IMR-90 (cell line): ENCODE measurements around the gene ZNF853. TPM values are rescaled to one million over a fixed set of nuclear protein-coding genes. Genes with fewer than 3 reads are reported as not detected.

Experiments used
- ATAC-seq: fragments of 200-7000 bp; cut with Tn5 transposase; 2 replicates; pipeline ENCODE4 v1.9.1; 2020; ENCODE audit warnings: low read depth, mild to moderate bottlenecking, moderate library complexity
- BruUV-seq: library from RNA; stranded (reverse); fragments of 400-500 nt; replicated peaks from 2 replicates; lab custom pipeline; 2021; lab: Mats Ljungman, UMichigan
- CTCF ChIA-PET: fragments of 300-600 bp; formaldehyde crosslinking; extraction: SDS; loops from one replicate; lab custom pipeline; 2021; ENCODE audit warnings: antibody characterized with exemption; lab: Yijun Ruan, JAX
- POLR2A ChIA-PET: fragments of 300-600 bp; sonication (Branson Sonifier 250); formaldehyde crosslinking; loops from one replicate; lab custom pipeline; 2022; ENCODE audit warnings: antibody characterized with exemption; ENCODE audit not compliant: unreplicated experiment; lab: Charles Lee
- DNase-seq: peaks from one replicate; pipeline ENCODE4 v3.0.0; 2013
- H2AFZ ChIP-seq: replicated peaks from 2 replicates; pipeline ENCODE3; 2013; ENCODE audit warnings: low read length, mild to moderate bottlenecking; ENCODE audit not compliant: poor library complexity
- H2AK5ac ChIP-seq: 2 replicates; pipeline ENCODE4 v1.6.1; 2013; ENCODE audit warnings: low read depth, low read length, inconsistent platforms
- H2AK9ac ChIP-seq: replicated peaks from 2 replicates; pipeline ENCODE3; 2013; ENCODE audit warnings: mild to moderate bottlenecking, low read depth, low read length, moderate library complexity; ENCODE audit not compliant: poor library complexity
- H2BK120ac ChIP-seq: 2 replicates; pipeline ENCODE4 v1.6.1; 2013; ENCODE audit warnings: low read depth, low read length, inconsistent platforms
- H2BK15ac ChIP-seq: 3 replicates; pipeline ENCODE4 v1.6.1; 2013; ENCODE audit warnings: low read depth, low read length, inconsistent platforms
- H2BK20ac ChIP-seq: 2 replicates; pipeline ENCODE4 v1.6.1; 2013; ENCODE audit warnings: low read depth, mild to moderate bottlenecking, inconsistent platforms, low read length, moderate library complexity
- H2BK5ac ChIP-seq: 2 replicates; pipeline ENCODE4 v1.6.1; 2013; ENCODE audit warnings: mild to moderate bottlenecking, low read depth, low read length, inconsistent platforms; ENCODE audit not compliant: poor library complexity, severe bottlenecking
- H3K14ac ChIP-seq: replicated peaks from 2 replicates; pipeline ENCODE4 v1.6.1; 2013; ENCODE audit warnings: low read depth, low read length, inconsistent platforms
- H3K18ac ChIP-seq: 2 replicates; pipeline ENCODE4 v1.6.1; 2013; ENCODE audit warnings: low read depth, low read length, control low read depth
- H3K23ac ChIP-seq: 2 replicates; pipeline ENCODE4 v1.6.1; 2013; ENCODE audit warnings: low read depth, low read length, inconsistent platforms
- H3K27ac ChIP-seq: 2 replicates; pipeline ENCODE4 v1.5.1; 2013; ENCODE audit warnings: mild to moderate bottlenecking, control low read depth, low read length; ENCODE audit not compliant: insufficient read depth
- H3K27me3 ChIP-seq: 2 replicates; pipeline ENCODE4 v1.6.1; 2013; ENCODE audit warnings: low read length; ENCODE audit not compliant: control insufficient read depth, insufficient read depth
- H3K36me3 ChIP-seq: 2 replicates; pipeline ENCODE4 v1.6.1; 2013; ENCODE audit warnings: low read length, mixed read lengths; ENCODE audit not compliant: control insufficient read depth, insufficient read depth
- H3K4ac ChIP-seq: 2 replicates; pipeline ENCODE4 v1.6.1; 2013; ENCODE audit warnings: low read depth, low read length, inconsistent platforms
- H3K4me1 ChIP-seq: 2 replicates; pipeline ENCODE4 v1.6.1; 2013; ENCODE audit warnings: low read length, mixed read lengths; ENCODE audit not compliant: control insufficient read depth, insufficient read depth
- H3K4me2 ChIP-seq: 2 replicates; pipeline ENCODE4 v1.6.1; 2013; ENCODE audit warnings: low read depth, mild to moderate bottlenecking, control low read depth, low read length, moderate library complexity
- H3K4me3 ChIP-seq: 2 replicates; pipeline ENCODE4 v1.5.1; 2013; ENCODE audit warnings: low read depth, mild to moderate bottlenecking, control low read depth, low read length, moderate library complexity; ENCODE audit not compliant: insufficient read depth
- H3K56ac ChIP-seq: 2 replicates; pipeline ENCODE4 v1.6.1; 2013; ENCODE audit warnings: low read length, inconsistent platforms; ENCODE audit not compliant: insufficient read depth; ENCODE audit errors: extremely low read depth
- H3K79me1 ChIP-seq, 2 experiments: 2 replicates each; pipeline ENCODE4 v1.6.1; 2013; ENCODE audit warnings: low read length in 2 of 2, inconsistent platforms in 1 of 2, low read depth in 1 of 2
- H3K9ac ChIP-seq: 2 replicates; pipeline ENCODE4 v1.6.1; 2013; ENCODE audit warnings: low read depth, low read length, control low read depth
- H3K9me1 ChIP-seq: 2 replicates; pipeline ENCODE4 v1.6.1; 2013; ENCODE audit warnings: low read length, inconsistent platforms; ENCODE audit not compliant: insufficient read depth
- H3K9me3 ChIP-seq: 2 replicates; pipeline ENCODE4 v1.6.1; 2013; ENCODE audit warnings: low read length; ENCODE audit not compliant: control insufficient read depth, insufficient read depth
- H4K20me1 ChIP-seq: 2 replicates; pipeline ENCODE4 v1.6.1; 2013; ENCODE audit warnings: low read length, inconsistent platforms; ENCODE audit not compliant: insufficient read depth
- H4K5ac ChIP-seq: 2 replicates; pipeline ENCODE4 v1.6.1; 2013; ENCODE audit warnings: mild to moderate bottlenecking, low read depth, low read length, control low read depth
- H4K8ac ChIP-seq, 2 experiments: 2 replicates each; pipeline ENCODE4 v1.6.1; 2013; ENCODE audit warnings: low read depth in 2 of 2, low read length in 2 of 2, control low read depth in 1 of 2, inconsistent platforms in 1 of 2
- H4K91ac ChIP-seq: 2 replicates; pipeline ENCODE4 v1.6.1; 2013; ENCODE audit warnings: low read depth, low read length, inconsistent platforms; ENCODE audit not compliant: insufficient read depth
- BHLHE40 ChIP-seq: fragments of 150-350 bp; IDR thresholded peaks from 2 replicates; pipeline ENCODE4 v1.6.1; 2016; ENCODE audit warnings: mild to moderate bottlenecking, low read depth, low read length
- CEBPB ChIP-seq: IDR thresholded peaks from 2 replicates; pipeline ENCODE4 v1.6.1; 2012; ENCODE audit warnings: low read depth, low read length, improper control_type of control experiment
- CHD1 ChIP-seq: IDR thresholded peaks from 2 replicates; pipeline ENCODE4 v1.6.1; 2012; ENCODE audit warnings: low read depth, low read length, improper control_type of control experiment
- ELK1 ChIP-seq: fragments of 150-350 bp; IDR thresholded peaks from 2 replicates; pipeline ENCODE4 v1.6.1; 2016; ENCODE audit warnings: low read depth, mild to moderate bottlenecking, low read length, moderate library complexity, borderline replicate concordance
- FOS ChIP-seq: fragments of 150-350 bp; IDR thresholded peaks from 2 replicates; pipeline ENCODE4 v1.6.1; 2016; ENCODE audit warnings: low read depth, low read length
- MAFK ChIP-seq: IDR thresholded peaks from 2 replicates; pipeline ENCODE4 v1.6.1; 2012; ENCODE audit warnings: low read depth, low read length, improper control_type of control experiment
- MAZ ChIP-seq: IDR thresholded peaks from 2 replicates; pipeline ENCODE4 v1.6.1; 2012; ENCODE audit warnings: low read depth, mild to moderate bottlenecking, low read length, improper control_type of control experiment, moderate library complexity, borderline replicate concordance
- MXI1 ChIP-seq: IDR thresholded peaks from 2 replicates; pipeline ENCODE4 v1.6.1; 2012; ENCODE audit warnings: low read depth, mild to moderate bottlenecking, low read length, moderate library complexity, borderline replicate concordance
- NFE2L2 ChIP-seq: fragments of 150-350 bp; IDR thresholded peaks from 2 replicates; pipeline ENCODE4 v1.6.1; 2016; ENCODE audit warnings: low read depth, mild to moderate bottlenecking, low read length
- POLR2A ChIP-seq: IDR thresholded peaks from 2 replicates; pipeline ENCODE4 v1.6.1; 2012; ENCODE audit warnings: mild to moderate bottlenecking, low read depth, low read length
- RAD21 ChIP-seq: IDR thresholded peaks from 2 replicates; pipeline ENCODE4 v1.6.1; 2012; ENCODE audit warnings: low read length, improper control_type of control experiment
- RCOR1 ChIP-seq: IDR thresholded peaks from 2 replicates; pipeline ENCODE4 v1.6.1; 2012; ENCODE audit warnings: mild to moderate bottlenecking, low read length, improper control_type of control experiment; ENCODE audit not compliant: insufficient replicate concordance
- RFX5 ChIP-seq: IDR thresholded peaks from 2 replicates; pipeline ENCODE4 v1.8.0; 2012; ENCODE audit warnings: low read depth, mild to moderate bottlenecking, low read length, moderate library complexity
- SMC3 ChIP-seq: fragments of 150-350 bp; IDR thresholded peaks from 2 replicates; pipeline ENCODE4 v1.6.1; 2016; ENCODE audit warnings: low read depth, mild to moderate bottlenecking, antibody characterized with exemption, low read length, moderate library complexity
- USF2 ChIP-seq: fragments of 150-350 bp; IDR thresholded peaks from 2 replicates; pipeline ENCODE4 v1.6.1; 2017; ENCODE audit warnings: mild to moderate bottlenecking, antibody characterized with exemption, low read length, low read depth
- WGBS, 2 experiments: methylation state at CpG; one replicate each; pipeline versions ENCODE4 v1.1.5 to v1.1.7; 2013; ENCODE audit warnings: missing lambda C conversion rate in 2 of 2; ENCODE audit not compliant: insufficient read length in 1 of 2; ENCODE audit errors: extremely low coverage in 2 of 2; 5-methylcytosine and 5-hydroxymethylcytosine counted together
- dilution Hi-C: fragments of 300-500 bp; cut with HindIII; formaldehyde crosslinking; loops from one replicate; pipeline ENCODE4 v1.14.3; 2018; ENCODE audit warnings: low sequenced_read_pairs; ENCODE audit not compliant: unreplicated experiment
- in situ Hi-C: fragments of 300-500 bp; cut with MboI; formaldehyde crosslinking; loops from 3 replicates; pipeline ENCODE4 v1.14.3; 2019; ENCODE audit warnings: low sequenced_read_pairs, inconsistent platforms, mixed read lengths
- intact Hi-C: fragments of 100-400 bp; cut with micrococcal nuclease; formaldehyde crosslinking; loops from 2 replicates; pipeline ENCODE4 v1.10.0; 2022
- polyA plus RNA-seq, 3 experiments: library from polyadenylated mRNA; depleted of rRNA; stranded (reverse); fragments of >200 nt; gene quantifications; 2 replicates each; pipeline ENCODE4 v1.2.3, GENCODE V29; 2012; ENCODE audit warnings: low replicate concordance in 1 of 3
- total RNA-seq: library from RNA; depleted of rRNA; stranded (reverse); fragments of >200 nt; gene quantifications from 2 replicates; pipeline ENCODE4 v1.2.3, GENCODE V29; 2012
- TF ChIP-seq, protein P1 (sequence below): conservative IDR thresholded peaks from 2 replicates; pipeline ENCODE4 v1.5.1; 2012; ENCODE audit warnings: mild to moderate bottlenecking, low read depth, low read length, improper control_type of control experiment

Gene ZNF853
- total and polyA plus RNA-seq, 2 of the 4 experiments (the other 2 are of a cell fraction) = 3.4 TPM

GRCh38 chr7:6648066-6648814, 32.8 kb downstream of the ZNF853 start:
- no peak for DNase-seq
- 100% methylated on average over 7 of the region's 17 CpGs; no CpG with 5 or more reads in 1 of the 2 experiments for WGBS, 2 experiments
- intact Hi-C loops = no loop called here
- Histone ChIP-seq H4K20me1 (peaks cover 4% of the 10 kb centered on the region; the same call in 1 of the 2 replicates), H3K18ac (no peak overlapping the region), H4K5ac (no peak overlapping the region), H3K9ac (no peak overlapping the region), H3K4me3 (no peak overlapping the region), H3K79me1 (peaks cover 0 to 17% of the 10 kb centered on the region in 2 experiments; a peak in 1 of 4 replicates), H3K4me1 (no peaks in the 10 kb centered on the region), H3K23ac (no peak overlapping the region), H2AFZ (no peak overlapping the region), H4K91ac (no peak overlapping the region), H3K27me3 (no peaks in the 10 kb centered on the region), H2AK5ac (no peak overlapping the region), H3K9me1 (no peaks in the 10 kb centered on the region), H2BK15ac (no peak overlapping the region), H2BK5ac (no peak overlapping the region), H2AK9ac (no peak overlapping the region), H3K36me3 (peaks cover 76% of the 10 kb centered on the region), H3K4ac (no peak overlapping the region), H3K4me2 (no peak overlapping the region), H3K27ac (no peak overlapping the region), H2BK20ac (no peak overlapping the region), H4K8ac (no peak overlapping the region), H2BK120ac (no peak overlapping the region), H3K14ac (no peak overlapping the region), H3K9me3 (peaks cover 26% of the 10 kb centered on the region), H3K56ac (no peak overlapping the region)
- ChIA-PET CTCF (no interaction called here), POLR2A (no interaction called here)
- in situ Hi-C loops = no loop called here
- no peak for ATAC-seq
- dilution Hi-C loops = no loop called here
- TF ChIP-seq MXI1 (no peak), BHLHE40 (no peak), CEBPB (no peak), MAFK (no peak), POLR2A (no peak), USF2 (no peak), NFE2L2 (no peak), MAZ (no peak), ELK1 (no peak), SMC3 (no peak), CHD1 (no peak), RFX5 (no peak), RAD21 (no peak), FOS (no peak), RCOR1 (no peak)
- TF ChIP-seq, protein P1, sequence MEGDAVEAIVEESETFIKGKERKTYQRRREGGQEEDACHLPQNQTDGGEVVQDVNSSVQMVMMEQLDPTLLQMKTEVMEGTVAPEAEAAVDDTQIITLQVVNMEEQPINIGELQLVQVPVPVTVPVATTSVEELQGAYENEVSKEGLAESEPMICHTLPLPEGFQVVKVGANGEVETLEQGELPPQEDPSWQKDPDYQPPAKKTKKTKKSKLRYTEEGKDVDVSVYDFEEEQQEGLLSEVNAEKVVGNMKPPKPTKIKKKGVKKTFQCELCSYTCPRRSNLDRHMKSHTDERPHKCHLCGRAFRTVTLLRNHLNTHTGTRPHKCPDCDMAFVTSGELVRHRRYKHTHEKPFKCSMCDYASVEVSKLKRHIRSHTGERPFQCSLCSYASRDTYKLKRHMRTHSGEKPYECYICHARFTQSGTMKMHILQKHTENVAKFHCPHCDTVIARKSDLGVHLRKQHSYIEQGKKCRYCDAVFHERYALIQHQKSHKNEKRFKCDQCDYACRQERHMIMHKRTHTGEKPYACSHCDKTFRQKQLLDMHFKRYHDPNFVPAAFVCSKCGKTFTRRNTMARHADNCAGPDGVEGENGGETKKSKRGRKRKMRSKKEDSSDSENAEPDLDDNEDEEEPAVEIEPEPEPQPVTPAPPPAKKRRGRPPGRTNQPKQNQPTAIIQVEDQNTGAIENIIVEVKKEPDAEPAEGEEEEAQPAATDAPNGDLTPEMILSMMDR = no peak
- no TSS peak for BruUV-seq
